HS-27A (cell line): ENCODE results near the gene FHAD1.
A peak's percentile ranks its signal among the peaks of the same experiment; 100 is the strongest.
"Not testable (repeated sequence)": the region's sequence is repeated elsewhere in the genome, so short reads cannot be mapped to it uniquely, and the experiment has no call there.

Source experiments
- DNase-seq: peaks from one replicate; pipeline ENCODE4 v3.0.0-alpha.2; 2012; ENCODE audit warnings: low read depth, missing footprints

The FHAD1 gene

DNA sequence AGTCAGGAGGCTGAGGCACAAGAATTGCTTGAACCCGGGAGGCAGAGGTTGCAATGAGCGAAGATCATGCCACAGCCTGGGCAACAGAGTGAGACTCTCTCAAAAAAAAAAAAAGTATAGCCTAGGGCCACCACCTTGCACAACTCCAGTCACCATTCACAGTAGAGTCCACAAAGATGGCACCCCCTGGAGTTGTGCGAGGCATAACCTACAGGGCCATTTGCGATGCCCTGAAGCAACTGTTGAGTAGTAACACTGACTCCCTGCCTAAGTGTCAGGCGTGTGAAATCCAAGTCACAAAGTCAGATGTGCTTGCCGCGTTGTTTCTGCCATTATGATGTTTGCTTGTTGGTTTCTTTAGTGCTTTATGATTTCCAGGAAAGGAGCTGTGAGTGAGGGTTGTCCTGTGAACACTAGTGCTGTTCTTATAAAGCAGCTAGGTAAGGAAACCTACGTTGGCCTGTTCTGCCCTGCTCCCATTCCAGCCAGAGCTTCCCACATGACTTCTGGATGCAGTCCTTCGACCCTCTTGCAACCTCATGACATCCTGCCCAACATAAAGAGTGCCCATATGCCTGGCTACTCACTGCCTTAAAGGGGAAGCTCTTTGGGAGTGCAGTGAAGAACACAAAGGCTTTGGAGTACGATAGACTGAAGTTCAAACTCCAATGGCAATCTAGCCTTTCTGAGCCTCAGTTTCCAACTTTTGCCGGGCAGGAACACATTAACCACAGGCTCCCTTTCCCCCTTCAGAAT is 29.8 kb downstream of the FHAD1 start:
- no peak for DNase-seq

- DNase-seq: no peak
Observed at GRCh38 chr1:15277447-15277838, 30.4 kb downstream of the FHAD1 start.

- DNase-seq: no peak
Observed at GRCh38 chr1:15277933-15278332, 30.9 kb downstream of the FHAD1 start.

GRCh38 chr1:15279576-15280230 is 32.7 kb downstream of the FHAD1 start:
- DNase-seq: no peak

GRCh38 chr1:15280416-15280815 is 33.4 kb downstream of the FHAD1 start:
- DNase-seq: no peak

DNA sequence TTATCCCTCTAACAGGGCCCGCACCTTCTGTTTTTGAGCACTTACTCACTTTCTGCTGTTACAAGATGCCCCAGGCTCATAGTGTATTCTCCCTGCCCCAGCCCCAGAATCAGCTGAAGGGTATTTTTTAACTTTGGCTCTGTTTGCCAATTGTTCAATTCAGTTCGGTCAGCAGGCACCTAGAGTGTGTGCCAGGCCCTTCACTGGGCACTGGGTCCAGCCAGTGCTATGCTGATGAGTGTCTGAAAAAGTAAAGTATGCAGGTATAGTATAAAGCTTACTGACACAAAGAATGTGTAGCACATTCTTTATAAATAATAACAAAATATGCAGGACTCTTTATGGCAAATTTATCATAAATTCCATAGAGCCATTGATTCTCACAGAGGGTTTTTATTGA is 35.0 kb downstream of the FHAD1 start:
- DNase-seq: no peak

- no peak for DNase-seq
Observed at GRCh38 chr1:15282810-15283474, 35.9 kb downstream of the FHAD1 start.

DNA sequence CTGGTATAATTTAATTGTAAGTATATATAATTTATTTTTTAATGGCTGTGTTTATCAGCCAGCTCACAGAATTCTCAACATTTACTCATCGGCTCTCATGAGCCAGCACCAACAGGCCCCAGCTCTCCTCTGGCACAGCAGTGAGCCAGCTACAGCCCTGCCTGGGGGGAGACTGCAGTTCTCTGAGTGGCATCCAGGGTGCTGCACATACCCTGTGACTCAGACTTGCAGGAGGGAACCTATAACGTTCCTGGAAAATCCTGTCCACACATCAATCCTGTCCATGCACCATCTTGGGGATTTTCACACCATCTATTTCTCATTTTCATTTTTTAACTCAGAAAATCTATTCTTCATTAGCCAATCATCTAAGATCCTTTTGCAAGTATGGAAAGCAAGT is 36.5 kb downstream of the FHAD1 start:
- no peak for DNase-seq

- no peak for DNase-seq
Observed at GRCh38 chr1:15286452-15286851, 39.4 kb downstream of the FHAD1 start.

- DNase-seq: no peak
Observed at GRCh38 chr1:15287035-15287979, 40.3 kb downstream of the FHAD1 start.

DNA sequence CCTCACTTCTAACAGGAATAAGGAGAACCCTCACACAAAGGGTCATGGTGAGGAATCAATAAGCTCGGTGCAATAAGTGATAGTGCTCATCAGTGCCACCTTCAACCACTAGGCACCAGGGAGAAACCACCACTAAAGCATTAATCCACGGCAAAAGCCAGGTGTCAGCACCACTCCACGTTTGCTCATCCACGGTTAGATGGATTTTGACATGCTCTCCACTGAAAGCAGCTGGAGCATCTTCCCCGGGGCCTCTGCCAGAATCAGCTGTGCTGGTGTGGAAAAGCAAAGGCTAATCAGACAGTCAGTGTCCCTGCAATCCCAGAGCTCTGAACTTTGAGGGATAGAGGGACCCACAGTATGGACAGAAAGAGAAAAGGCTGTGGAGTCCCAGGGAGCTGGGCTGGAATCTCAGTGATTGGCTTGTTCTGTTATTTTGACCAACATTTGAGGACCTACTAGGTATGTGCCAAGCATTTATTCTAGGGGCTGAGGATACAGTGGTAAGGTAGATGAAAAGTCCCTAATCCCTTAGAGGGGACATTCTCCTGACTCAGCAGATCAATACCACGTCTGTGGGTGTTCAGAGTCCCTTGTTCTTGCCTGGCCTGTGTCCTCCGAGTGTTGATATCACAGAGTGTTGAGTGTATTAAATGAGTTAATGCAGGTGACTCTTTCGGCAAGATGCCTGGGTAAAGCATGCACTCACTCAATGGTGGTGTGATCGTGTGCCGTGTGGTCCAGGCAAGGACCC is 41.3 kb downstream of the FHAD1 start:
- no peak for DNase-seq

GRCh38 chr1:15289251-15289651 is 42.2 kb downstream of the FHAD1 start:
- DNase-seq: no peak

DNA sequence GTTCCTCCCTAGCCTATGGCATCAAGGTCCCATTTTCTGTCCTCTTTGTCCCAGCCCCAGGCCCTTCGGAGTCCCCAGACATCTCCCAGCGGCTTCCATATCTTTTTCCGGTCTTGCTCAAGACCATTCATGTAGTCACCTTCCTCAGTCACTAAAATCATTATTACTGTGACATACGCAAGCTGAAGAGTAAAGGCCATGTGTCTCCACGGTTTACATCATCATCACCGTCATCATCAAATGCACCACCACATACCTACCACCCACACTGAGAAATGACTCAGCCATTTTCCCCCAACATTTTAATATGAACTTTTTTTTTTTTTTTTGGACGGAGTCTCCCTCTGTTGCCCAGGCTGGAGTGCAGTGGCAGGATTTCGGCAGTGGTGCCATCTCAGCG is 43.4 kb downstream of the FHAD1 start:
- no peak for DNase-seq

GRCh38 chr1:15295696-15296095 is 48.7 kb downstream of the FHAD1 start:
- DNase-seq: no peak

- no peak for DNase-seq
Observed at GRCh38 chr1:15296585-15297321, 49.7 kb downstream of the FHAD1 start.

- not testable (repeated sequence) for DNase-seq
Observed at GRCh38 chr1:15297975-15298374, 51.0 kb downstream of the FHAD1 start.

DNA sequence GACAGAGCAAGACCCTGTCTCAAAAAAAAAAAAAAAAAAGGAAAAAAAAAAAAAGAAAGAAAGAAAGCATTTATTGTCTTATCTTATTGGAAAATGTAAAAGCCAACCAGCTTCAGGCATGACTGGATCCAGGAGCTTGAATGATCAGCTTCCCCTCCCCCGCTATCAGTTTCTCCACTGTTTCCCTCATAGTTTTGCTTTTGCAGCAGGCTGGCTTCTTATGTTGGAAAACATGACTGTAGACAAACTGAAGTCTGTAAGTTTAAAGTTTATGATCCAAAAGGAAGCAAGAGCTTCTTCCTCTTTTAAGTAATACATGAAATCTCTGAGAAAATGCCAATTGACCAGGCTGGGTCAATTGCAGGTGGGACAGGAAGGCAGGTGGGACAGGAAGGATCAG is 52.2 kb downstream of the FHAD1 start:
- DNase-seq: no peak

GRCh38 chr1:15299806-15300205 is 52.8 kb downstream of the FHAD1 start:
- DNase-seq: no peak

DNA sequence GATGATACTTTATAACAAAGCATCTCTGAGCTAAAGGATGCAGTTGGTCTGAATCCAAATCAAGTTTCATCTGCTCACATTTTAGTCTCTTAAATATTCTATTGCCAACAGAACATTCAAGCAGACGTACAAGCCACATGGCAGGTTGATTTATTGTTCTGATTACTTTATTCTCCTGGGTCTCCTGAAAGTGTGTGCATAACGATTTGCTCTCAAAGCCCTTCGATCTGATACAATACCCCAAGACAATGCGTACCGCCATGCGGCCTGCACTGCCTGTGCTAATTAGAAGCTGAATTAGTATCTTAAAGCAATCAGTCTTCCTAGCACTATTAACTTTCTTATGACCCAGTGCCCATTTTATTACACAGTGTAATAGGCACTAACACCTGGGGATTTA is 56.9 kb downstream of the FHAD1 start:
- no peak for DNase-seq

DNA sequence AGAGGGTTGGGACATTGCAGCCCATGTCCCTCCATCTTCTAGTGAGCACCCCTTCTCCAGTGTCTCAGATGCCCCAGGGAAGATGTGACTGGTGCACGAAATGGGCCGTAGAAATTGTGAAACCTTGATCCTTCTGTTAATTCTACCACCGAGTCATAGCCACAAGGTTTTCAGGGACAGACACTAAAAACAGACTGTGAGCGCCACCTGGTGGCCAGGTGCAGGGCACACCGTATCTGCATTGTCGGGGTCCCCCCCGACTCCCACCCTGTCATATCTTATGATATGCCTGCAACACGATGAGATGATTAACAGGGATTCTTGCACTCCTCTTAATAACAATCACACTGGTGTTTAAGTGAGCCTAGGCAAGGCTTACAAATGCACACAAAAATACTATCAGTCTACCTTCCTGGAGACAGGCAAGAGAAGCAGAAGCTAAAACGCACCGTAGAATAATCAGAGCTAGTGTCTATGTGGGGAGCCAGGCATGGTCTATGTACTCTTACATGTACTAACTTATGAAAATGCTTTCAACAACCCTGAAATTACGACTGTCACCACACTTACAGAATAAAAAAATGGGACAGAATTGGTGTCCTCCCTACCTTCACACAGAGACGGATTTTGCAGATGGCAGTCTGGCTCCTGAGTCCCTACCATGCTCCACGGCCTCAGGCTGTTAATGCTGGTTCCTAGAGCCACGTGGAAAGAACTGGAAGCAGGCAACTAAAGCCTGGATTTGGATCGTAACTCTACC is 57.9 kb downstream of the FHAD1 start:
- DNase-seq: peak; percentile 17
